GM23248 (cell line): Measurements from ENCODE around the gene PTPRT.

Experiments used
- EZH2 ChIP-seq: fragments of 200-600 bp; sonication (generic); IDR thresholded peaks from 2 replicates; pipeline ENCODE4 v1.6.1; 2018; ENCODE audit warnings: antibody characterized with exemption, mild to moderate bottlenecking; ENCODE audit not compliant: insufficient read depth, poor library complexity, severe bottlenecking
- EZH2phosphoT487 ChIP-seq: fragments of 200-600 bp; sonication (generic); IDR thresholded peaks from 2 replicates; pipeline ENCODE4 v1.6.1; 2018; ENCODE audit warnings: antibody characterized with exemption, moderate library complexity, mild to moderate bottlenecking, low read depth; ENCODE audit not compliant: insufficient read depth

- TF ChIP-seq EZH2: no peak
- no peak for TF ChIP-seq EZH2phosphoT487
Observed at GRCh38 chr20:43066125-43066524, 123.6 kb downstream of the PTPRT start.
